ENCODE results near the gene ITGB4. TPM values are rescaled to one million over a fixed set of nuclear protein-coding genes. Genes with fewer than 3 reads are reported as not detected.
"Not testable (repeated sequence)": the region's sequence is repeated elsewhere in the genome, so short reads cannot be mapped to it uniquely, and the experiment has no call there.

Gene ITGB4
- total and polyA plus RNA-seq, 5 donors from 2014 or later: 0.28 to 0.60 (median 0.56) TPM; not detected in 2

DNA sequence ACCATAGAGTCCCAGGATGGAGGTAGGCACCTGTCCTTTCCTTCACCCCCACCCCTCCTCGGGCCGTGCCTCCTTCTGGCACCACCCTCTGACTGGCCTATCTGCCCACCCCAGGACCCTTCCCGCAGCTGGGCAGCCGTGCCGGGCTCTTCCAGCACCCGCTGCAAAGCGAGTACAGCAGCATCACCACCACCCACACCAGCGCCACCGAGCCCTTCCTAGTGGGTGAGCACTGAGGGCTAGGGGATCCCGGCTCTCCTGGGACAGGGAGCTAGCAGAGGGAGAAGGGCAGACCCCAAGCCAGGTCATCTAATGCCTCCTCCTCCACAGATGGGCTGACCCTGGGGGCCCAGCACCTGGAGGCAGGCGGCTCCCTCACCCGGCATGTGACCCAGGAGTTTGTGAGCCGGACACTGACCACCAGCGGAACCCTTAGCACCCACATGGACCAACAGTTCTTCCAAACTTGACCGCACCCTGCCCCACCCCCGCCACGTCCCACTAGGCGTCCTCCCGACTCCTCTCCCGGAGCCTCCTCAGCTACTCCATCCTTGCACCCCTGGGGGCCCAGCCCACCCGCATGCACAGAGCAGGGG is 35.9 kb downstream of the ITGB4 start:
- DNase-seq: no peak
- H3K4me3 Mint-ChIP-seq: peak overlapping the region in 1 of 4 donors; percentile 54
- no peaks in the 10 kb centered on the region for H3K9me3 ChIP-seq (ENCODE audit: control insufficient read depth in 2 of 2, low read length in 2 of 2)
- H3K27me3 ChIP-seq (ENCODE audit: control insufficient read depth, insufficient read depth, low read length): no peaks in the 10 kb centered on the region
- H3K9me3 Mint-ChIP-seq: no peaks in the 10 kb centered on the region
- peaks cover 17% of the 10 kb centered on the region for H3K4me1 ChIP-seq (ENCODE audit: control insufficient read depth, insufficient read depth, low read length, poor library complexity, severe bottlenecking)
- H3K36me3 Mint-ChIP-seq: no peaks in the 10 kb centered on the region
- H3K27ac ChIP-seq (ENCODE audit: insufficient read depth, low read length, poor library complexity, severe bottlenecking): no peak overlapping the region
- H3K27ac Mint-ChIP-seq: no peak overlapping the region
- no peak overlapping the region for H3K4me3 ChIP-seq (ENCODE audit: low read depth, low read length)
- H3K36me3 ChIP-seq (ENCODE audit: control insufficient read depth, insufficient read depth, low read length): no peaks in the 10 kb centered on the region
- H3K4me1 Mint-ChIP-seq: peaks cover 0 to 19% (median 5%) of the 10 kb centered on the region in 4 donors
- no peaks in the 10 kb centered on the region for H3K27me3 Mint-ChIP-seq
- no peak for ATAC-seq (ENCODE audit: low read depth in 2 of 2)

DNA sequence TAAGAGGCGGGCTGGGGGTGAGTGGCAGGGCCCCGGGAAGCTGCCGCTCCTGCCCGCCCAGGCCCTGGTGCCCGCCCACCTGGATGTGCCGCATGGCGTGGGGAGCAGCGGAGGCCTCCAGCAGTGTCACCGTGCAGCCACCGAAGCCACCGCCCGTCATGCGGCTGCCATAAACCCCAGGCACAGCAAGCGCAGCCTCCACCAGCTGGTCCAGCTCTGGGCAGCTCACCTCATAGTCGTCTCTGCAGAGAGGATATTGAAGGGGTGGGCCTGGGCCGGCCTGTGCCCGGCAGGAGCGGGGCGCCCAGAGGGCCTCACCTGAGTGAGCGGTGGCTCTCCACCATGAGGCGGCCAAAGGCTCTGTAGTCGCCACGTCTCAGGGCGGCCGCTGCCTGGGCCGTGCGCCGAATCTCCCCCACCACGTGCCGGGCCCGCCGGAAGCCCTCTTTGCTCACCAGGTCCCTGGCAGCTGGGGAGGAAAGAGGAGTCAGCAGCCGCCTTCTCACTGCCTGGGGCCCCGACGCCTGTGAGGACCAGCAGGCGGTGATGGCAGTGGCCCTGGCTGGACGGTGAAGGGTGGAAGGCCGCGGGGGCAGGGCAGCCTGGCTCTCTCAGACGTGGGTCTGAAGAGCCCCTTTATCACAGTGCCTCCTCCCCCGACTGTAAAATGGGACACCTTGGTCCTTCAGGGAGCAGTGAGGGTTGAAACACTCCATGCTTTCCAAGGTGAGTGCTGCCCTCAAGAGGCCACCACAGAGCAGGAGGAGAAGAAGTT is 37.1 kb downstream of the ITGB4 start:
- Mint-ChIP-seq H3K9me3 (no peaks in the 10 kb centered on the region), H3K4me3 (peak overlapping the region in 1 of 4 donors; percentile 87), H3K27me3 (no peaks in the 10 kb centered on the region), H3K4me1 (peaks cover 0 to 21% (median 5%) of the 10 kb centered on the region in 4 donors), H3K36me3 (no peaks in the 10 kb centered on the region), H3K27ac (no peak overlapping the region)
- H3K27ac ChIP-seq (ENCODE audit: insufficient read depth, low read length, poor library complexity, severe bottlenecking): no peak overlapping the region
- ATAC-seq (ENCODE audit: low read depth in 2 of 2) (no peak), DNase-seq (no peak)
- H3K4me1 ChIP-seq (ENCODE audit: control insufficient read depth, insufficient read depth, low read length, poor library complexity, severe bottlenecking): peaks cover 12% of the 10 kb centered on the region
- no peaks in the 10 kb centered on the region for H3K9me3 ChIP-seq (ENCODE audit: control insufficient read depth in 2 of 2, low read length in 2 of 2)
- H3K36me3 ChIP-seq (ENCODE audit: control insufficient read depth, insufficient read depth, low read length): no peaks in the 10 kb centered on the region
- H3K27me3 ChIP-seq (ENCODE audit: control insufficient read depth, insufficient read depth, low read length): no peaks in the 10 kb centered on the region
- H3K4me3 ChIP-seq (ENCODE audit: low read depth, low read length): no peak overlapping the region

DNA sequence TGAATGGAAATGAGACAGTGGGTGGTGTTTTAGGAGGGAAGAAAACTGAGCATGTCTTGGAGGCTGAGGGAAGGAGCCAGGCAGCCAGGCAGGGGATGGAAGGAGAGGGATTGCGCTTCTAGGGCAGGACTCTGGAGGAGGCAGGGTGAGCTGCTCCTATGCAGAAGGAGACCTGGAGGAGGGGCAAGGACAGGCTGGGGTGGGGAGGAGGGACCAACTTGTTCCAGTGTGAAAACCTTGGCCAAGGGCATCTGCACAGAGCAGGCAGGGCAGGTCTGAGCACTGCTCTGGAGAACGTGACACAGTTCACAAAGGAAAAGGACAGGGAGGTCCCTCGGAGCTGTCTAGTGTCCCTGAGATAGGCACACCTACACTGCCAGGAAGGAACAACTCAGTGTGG is 38.2 kb downstream of the ITGB4 start:
- H3K9me3 Mint-ChIP-seq: no peaks in the 10 kb centered on the region
- no peak overlapping the region for H3K4me3 ChIP-seq (ENCODE audit: low read depth, low read length)
- peaks cover 0 to 29% (median 5%) of the 10 kb centered on the region in 4 donors for H3K4me1 Mint-ChIP-seq
- H3K36me3 ChIP-seq (ENCODE audit: control insufficient read depth, insufficient read depth, low read length): no peaks in the 10 kb centered on the region
- no peaks in the 10 kb centered on the region for H3K27me3 ChIP-seq (ENCODE audit: control insufficient read depth, insufficient read depth, low read length)
- H3K27ac ChIP-seq (ENCODE audit: insufficient read depth, low read length, poor library complexity, severe bottlenecking): no peak overlapping the region
- H3K4me1 ChIP-seq (ENCODE audit: control insufficient read depth, insufficient read depth, low read length, poor library complexity, severe bottlenecking): peaks cover 11% of the 10 kb centered on the region
- peak overlapping the region in 1 of 3 donors; percentile 32 for H3K27ac Mint-ChIP-seq
- no peaks in the 10 kb centered on the region for H3K36me3 Mint-ChIP-seq
- ATAC-seq (ENCODE audit: low read depth in 2 of 2) (no peak), DNase-seq (no peak)
- no peaks in the 10 kb centered on the region for H3K27me3 Mint-ChIP-seq
- no peak overlapping the region for H3K4me3 Mint-ChIP-seq
- H3K9me3 ChIP-seq (ENCODE audit: control insufficient read depth in 2 of 2, low read length in 2 of 2): no peaks in the 10 kb centered on the region

DNA sequence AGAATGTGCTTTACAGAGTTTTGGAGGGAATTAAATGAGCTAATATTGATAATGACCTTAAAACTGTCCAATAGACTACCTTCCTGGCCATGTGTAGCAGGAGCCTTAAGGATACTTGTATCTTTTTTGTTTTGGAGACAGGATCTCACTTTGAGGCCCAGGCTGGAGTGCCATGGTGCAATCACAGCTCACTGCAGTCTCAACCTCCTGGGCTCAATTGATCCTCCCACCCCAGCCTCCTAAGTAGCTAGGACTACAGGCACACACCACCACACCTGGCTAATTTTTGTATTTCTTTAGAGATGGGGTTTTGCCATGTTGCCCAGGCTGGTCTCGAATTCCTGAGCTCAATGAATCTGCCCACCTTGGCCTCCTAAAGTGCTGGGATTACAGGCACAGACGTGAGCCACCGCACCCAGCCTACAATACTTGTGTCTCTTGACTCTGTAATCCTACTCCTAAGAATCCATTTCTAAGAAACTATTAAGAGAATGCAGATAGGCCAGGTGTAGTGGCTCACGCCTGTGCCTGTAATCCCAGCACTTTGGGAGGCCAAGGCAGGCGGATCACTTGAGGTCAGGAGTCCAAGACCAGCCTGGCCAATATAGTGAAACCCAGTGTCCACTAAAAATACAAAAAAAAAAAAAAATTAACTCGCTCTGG is 38.9 kb downstream of the ITGB4 start:
- H3K4me3 Mint-ChIP-seq; DNase-seq; H3K9me3 Mint-ChIP-seq; H3K36me3 Mint-ChIP-seq; H3K27me3 ChIP-seq (ENCODE audit: control insufficient read depth, insufficient read depth, low read length); ATAC-seq (ENCODE audit: low read depth in 2 of 2); H3K9me3 ChIP-seq (ENCODE audit: control insufficient read depth in 2 of 2, low read length in 2 of 2); H3K27ac Mint-ChIP-seq; H3K36me3 ChIP-seq (ENCODE audit: control insufficient read depth, insufficient read depth, low read length); H3K4me3 ChIP-seq (ENCODE audit: low read depth, low read length); H3K27me3 Mint-ChIP-seq; H3K27ac ChIP-seq (ENCODE audit: insufficient read depth, low read length, poor library complexity, severe bottlenecking): not testable (repeated sequence)
- peaks cover 0 to 24% (median 0%) of the 10 kb centered on the region in 4 donors for H3K4me1 Mint-ChIP-seq
- peaks cover 16% of the 10 kb centered on the region for H3K4me1 ChIP-seq (ENCODE audit: control insufficient read depth, insufficient read depth, low read length, poor library complexity, severe bottlenecking)

DNA sequence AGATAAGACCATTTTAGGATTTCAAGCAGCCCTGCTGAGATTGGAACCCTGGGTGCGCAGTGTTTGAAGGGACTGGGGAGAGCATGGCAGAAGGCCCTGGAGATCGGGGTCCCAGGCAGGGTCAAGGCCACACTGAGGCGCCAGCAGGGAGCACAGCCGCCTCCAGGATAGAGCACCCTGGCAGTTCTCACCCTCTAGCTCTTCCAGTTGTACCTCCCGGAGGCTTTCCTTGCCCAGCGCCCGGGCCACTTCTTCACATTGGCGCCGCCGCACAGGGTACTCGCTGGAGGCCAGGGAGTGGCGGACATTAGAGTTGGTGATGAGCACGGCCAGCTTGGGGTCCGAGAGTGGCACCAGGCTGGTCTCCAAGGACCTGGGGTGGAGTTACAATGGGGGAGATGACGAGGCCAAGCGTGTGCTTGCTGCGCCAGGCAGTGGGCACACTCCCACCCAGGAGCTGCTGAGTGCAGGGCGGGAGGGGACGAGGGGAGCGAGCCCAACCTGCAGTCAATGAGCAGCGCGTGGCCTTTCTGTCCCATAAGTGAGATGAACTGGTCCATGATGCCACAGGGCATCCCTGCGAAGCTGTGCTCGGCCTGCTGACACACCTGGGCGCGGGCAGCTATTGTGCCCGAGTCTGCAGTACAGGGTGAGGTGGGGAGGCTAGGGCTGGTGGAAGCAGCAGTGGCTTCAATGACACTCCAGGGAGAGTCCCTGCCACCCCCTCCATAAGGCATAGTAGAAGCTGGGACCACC is 41.4 kb downstream of the ITGB4 start:
- H3K27me3 Mint-ChIP-seq: no peaks in the 10 kb centered on the region
- Histone ChIP-seq H3K27ac (ENCODE audit: insufficient read depth, low read length, poor library complexity, severe bottlenecking) (no peak overlapping the region), H3K9me3 (ENCODE audit: control insufficient read depth in 2 of 2, low read length in 2 of 2) (no peaks in the 10 kb centered on the region), H3K4me1 (ENCODE audit: control insufficient read depth, insufficient read depth, low read length, poor library complexity, severe bottlenecking) (peaks cover 19% of the 10 kb centered on the region), H3K36me3 (ENCODE audit: control insufficient read depth, insufficient read depth, low read length) (no peaks in the 10 kb centered on the region), H3K27me3 (ENCODE audit: control insufficient read depth, insufficient read depth, low read length) (no peaks in the 10 kb centered on the region), H3K4me3 (ENCODE audit: low read depth, low read length) (no peak overlapping the region)
- peak overlapping the region; percentile 54 to 74 (median 66) for H3K4me3 Mint-ChIP-seq
- peaks cover 0 to 29% (median 0%) of the 10 kb centered on the region in 4 donors for H3K4me1 Mint-ChIP-seq
- ATAC-seq (ENCODE audit: low read depth in 2 of 2) (no peak), DNase-seq (no peak)
- H3K27ac Mint-ChIP-seq: peak overlapping the region in 1 of 3 donors; percentile 42
- no peaks in the 10 kb centered on the region for H3K36me3 Mint-ChIP-seq
- no peaks in the 10 kb centered on the region for H3K9me3 Mint-ChIP-seq

DNA sequence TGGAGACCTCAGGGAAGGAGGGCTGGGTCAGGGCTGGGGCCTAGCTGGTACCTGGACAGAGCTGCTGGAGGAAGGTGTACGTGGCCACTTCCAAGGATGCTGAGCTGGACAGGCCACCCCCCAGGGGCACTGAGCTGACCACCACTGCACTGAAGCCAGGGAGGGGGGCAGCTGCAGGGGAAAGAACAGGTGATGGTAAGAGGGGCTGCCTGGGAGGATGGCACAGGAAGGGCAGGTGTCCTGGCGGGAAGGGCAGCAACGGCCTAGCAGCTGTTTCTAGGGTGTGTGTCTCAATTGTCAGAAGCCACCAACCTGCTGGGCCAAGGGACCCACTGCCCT is 42.0 kb downstream of the ITGB4 start:
- Mint-ChIP-seq H3K4me3 (peak overlapping the region in 3 of 4 donors; percentile 58 to 79 (median 74)), H3K27ac (no peak overlapping the region), H3K27me3 (peaks cover 1% of the 10 kb centered on the region), H3K36me3 (no peaks in the 10 kb centered on the region), H3K9me3 (no peaks in the 10 kb centered on the region), H3K4me1 (peaks cover 0 to 29% (median 0%) of the 10 kb centered on the region in 4 donors)
- Histone ChIP-seq H3K9me3 (ENCODE audit: control insufficient read depth in 2 of 2, low read length in 2 of 2) (no peaks in the 10 kb centered on the region), H3K27ac (ENCODE audit: insufficient read depth, low read length, poor library complexity, severe bottlenecking) (no peak overlapping the region), H3K36me3 (ENCODE audit: control insufficient read depth, insufficient read depth, low read length) (no peaks in the 10 kb centered on the region), H3K4me1 (ENCODE audit: control insufficient read depth, insufficient read depth, low read length, poor library complexity, severe bottlenecking) (peaks cover 19% of the 10 kb centered on the region), H3K4me3 (ENCODE audit: low read depth, low read length) (no peak overlapping the region), H3K27me3 (ENCODE audit: control insufficient read depth, insufficient read depth, low read length) (no peaks in the 10 kb centered on the region)
- ATAC-seq (ENCODE audit: low read depth in 2 of 2) (no peak), DNase-seq (no peak)

DNA sequence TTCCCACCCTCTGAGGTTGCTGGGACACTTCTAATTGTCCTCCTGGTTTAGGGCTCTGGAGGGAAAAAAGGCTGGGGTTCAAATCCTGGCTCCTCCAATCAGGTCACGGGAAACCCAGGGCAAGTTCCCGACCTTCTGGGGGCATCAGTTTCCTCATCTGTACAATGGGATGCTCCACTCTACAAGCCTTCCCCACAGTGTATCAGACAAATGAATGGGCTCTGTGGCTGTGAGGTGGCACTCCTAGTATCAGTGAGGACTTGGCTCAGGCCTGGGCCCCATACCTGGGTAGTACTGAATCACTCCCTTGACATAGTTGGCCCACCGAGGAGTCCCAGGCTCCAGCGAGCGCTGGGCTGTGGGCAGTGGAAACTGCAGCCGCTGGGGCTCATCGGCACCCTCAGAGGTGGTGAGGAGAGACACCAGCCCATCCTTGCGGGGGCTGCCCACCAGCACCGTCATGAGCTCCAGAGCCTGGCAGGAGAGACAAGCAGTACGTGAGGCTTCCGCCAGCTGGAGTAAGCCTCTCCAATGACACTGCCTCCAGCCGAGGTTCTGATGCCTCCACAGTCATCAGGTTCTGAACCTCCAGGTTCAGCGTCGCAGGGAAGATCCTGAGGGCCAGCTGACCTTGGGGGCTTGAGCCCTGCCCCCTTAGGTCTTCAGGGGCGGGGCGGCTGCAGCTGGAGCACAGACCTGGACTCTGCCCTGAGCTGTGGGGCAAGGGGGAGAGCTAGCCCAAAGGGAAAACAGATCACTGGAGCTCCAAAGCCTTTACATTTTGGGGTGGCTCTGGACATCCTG is 42.6 kb downstream of the ITGB4 start:
- H3K27ac ChIP-seq (ENCODE audit: insufficient read depth, low read length, poor library complexity, severe bottlenecking): peak overlapping the region; percentile 69

More for the DNA sequence above, 42.6 kb downstream of the ITGB4 start:
- Histone ChIP-seq H3K36me3 (ENCODE audit: control insufficient read depth, insufficient read depth, low read length) (no peaks in the 10 kb centered on the region), H3K4me1 (ENCODE audit: control insufficient read depth, insufficient read depth, low read length, poor library complexity, severe bottlenecking) (peaks cover 19% of the 10 kb centered on the region), H3K27me3 (ENCODE audit: control insufficient read depth, insufficient read depth, low read length) (no peaks in the 10 kb centered on the region), H3K9me3 (ENCODE audit: control insufficient read depth in 2 of 2, low read length in 2 of 2) (no peaks in the 10 kb centered on the region), H3K4me3 (ENCODE audit: low read depth, low read length) (peak overlapping the region; percentile 32)
- peak overlapping the region; percentile 58 to 83 (median 76) for H3K4me3 Mint-ChIP-seq
- peaks cover 4% of the 10 kb centered on the region for H3K27me3 Mint-ChIP-seq
- DNase-seq (no peak), ATAC-seq (ENCODE audit: low read depth in 2 of 2) (no peak)
- no peaks in the 10 kb centered on the region for H3K36me3 Mint-ChIP-seq
- H3K9me3 Mint-ChIP-seq: no peaks in the 10 kb centered on the region
- H3K27ac Mint-ChIP-seq: peak overlapping the region in 2 of 3 donors; percentile 32 to 55
- peaks cover 0 to 29% (median 0%) of the 10 kb centered on the region in 4 donors for H3K4me1 Mint-ChIP-seq

Data from CD4-positive, CD25-positive, alpha-beta regulatory T cell (primary cell).